T-helper 2 cell treated with Interferon-gamma antibody and Interleukin-4, amounts not matched to agents 100 ng/mL and 5 ng/mL, for 36 hours (primary cell): ENCODE data around the gene OR6N1. TPM values are rescaled to one million over a fixed set of nuclear protein-coding genes. Genes with fewer than 3 reads are reported as not detected.

Experiments used
- intact Hi-C: fragments of 100-400 bp; cut with micrococcal nuclease; formaldehyde crosslinking; loops from one replicate; pipeline ENCODE4 v1.15.1; 2023
- total RNA-seq: library from RNA; stranded (reverse); gene quantifications from 2 replicates; pipeline ENCODE4 v1.2.3, GENCODE V29; 2022

The OR6N1 gene, protein sequence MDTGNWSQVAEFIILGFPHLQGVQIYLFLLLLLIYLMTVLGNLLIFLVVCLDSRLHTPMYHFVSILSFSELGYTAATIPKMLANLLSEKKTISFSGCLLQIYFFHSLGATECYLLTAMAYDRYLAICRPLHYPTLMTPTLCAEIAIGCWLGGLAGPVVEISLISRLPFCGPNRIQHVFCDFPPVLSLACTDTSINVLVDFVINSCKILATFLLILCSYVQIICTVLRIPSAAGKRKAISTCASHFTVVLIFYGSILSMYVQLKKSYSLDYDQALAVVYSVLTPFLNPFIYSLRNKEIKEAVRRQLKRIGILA
- total RNA-seq = not detected in 2 replicates

DNA sequence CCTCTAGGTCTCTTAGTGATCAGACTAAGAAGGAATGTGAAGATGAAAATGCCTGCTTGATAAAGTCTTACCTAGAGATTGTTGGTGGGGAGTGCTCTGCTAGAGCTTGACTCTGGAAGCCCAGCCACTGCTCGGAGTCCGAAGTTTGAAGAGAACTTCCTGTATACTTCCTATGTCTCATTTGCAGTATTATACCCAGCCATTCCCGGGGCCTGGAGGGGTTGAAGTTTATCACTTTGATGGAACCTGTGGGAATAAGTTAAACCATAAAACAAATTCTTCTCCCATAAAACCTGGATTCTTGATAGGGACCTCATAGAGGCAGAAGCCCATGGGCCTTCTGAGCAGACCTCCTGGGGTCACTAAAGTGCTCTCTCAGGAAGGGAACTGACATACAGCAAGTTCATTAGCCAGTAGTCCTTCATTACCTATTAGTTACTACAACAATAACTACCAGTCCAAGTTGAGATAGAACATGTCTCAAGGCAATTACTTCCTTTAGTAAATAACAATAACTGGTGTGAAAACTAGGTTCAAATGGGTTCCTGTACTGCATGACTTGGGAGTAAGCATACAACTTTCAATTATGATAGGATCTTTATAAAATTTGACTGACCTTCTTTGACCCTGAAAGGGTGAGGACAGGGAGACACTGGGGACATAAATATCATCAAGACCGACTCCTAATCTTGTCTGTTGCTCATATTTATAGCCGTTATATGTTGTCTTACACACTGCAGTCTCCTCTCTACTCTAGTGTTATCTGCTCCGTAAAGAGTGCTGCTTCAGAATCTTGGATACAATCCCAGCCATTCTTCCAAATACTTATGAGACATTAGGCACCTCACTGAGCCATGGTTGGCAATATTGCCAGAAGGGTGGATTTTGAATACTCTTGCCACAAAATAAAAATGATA is at the start of gene OR6N1:
OR6N1 (minus strand) TSS at position 246 of the 917 bp plus-strand sequence. CDS start 5,513 bp downstream, outside the sequence.
- intact Hi-C loops = no loop called here

GRCh38 chr1:158821723-158822122 is 49.7 kb upstream of the OR6N1 start:
- intact Hi-C loops = no loop called here

- intact Hi-C loops = loop anchor here (1.0 kb wide), 4 partner anchors 13 to 258 kb away; partner anchors contain the start of gene IFI16
These were observed 47.8 kb upstream of the OR6N1 start for GRCh38 chr1:158819461-158820443.

- intact Hi-C loops = loop anchor here (1.0 kb wide), 4 partner anchors 13 to 258 kb away; partner anchors contain the start of gene IFI16
These were observed 47.0 kb upstream of the OR6N1 start for GRCh38 chr1:158818975-158819431.

DNA sequence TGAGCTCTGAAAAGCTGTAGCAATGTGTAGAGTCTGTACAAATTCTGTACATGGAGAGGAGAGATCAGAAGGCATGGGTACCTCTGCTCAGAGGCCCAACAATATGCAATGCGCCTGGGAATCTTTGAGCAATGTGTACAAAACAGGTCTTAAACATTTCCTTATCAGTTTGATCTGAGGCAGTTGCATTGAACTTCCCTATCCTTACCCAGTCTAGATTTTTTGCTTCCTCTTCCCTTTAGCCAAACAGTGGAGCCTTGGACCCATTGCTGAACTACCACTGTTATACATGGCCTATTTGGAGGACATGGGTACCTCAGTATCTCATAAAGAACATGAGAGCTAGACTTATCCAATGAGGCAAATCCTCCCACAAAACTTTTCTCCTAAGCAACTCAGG is 46.6 kb upstream of the OR6N1 start:
- intact Hi-C loops = no loop called here

DNA sequence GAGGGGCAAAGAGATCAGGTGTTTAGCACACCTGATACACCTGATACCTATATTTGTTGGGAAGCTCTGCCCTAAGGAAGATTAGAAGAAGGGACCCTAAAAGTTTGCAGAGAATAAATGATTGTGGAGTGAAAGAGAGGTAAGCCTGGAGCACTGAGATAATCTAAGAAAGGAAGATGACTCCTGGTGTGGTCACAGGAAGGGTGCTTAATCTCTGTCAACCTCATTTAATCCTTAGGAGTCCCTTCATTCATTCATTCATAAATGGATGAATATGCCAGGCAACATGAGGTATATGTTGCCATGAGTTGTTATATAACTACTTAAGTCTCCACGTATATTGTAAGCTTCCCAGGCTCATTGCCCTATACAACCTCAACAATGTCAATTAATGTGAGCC is 43.0 kb upstream of the OR6N1 start:
- intact Hi-C loops = no loop called here

- intact Hi-C loops = no loop called here
These were observed 41.2 kb upstream of the OR6N1 start for GRCh38 chr1:158813164-158813563.

GRCh38 chr1:158812336-158812735 is 40.3 kb upstream of the OR6N1 start:
- intact Hi-C loops = no loop called here

DNA sequence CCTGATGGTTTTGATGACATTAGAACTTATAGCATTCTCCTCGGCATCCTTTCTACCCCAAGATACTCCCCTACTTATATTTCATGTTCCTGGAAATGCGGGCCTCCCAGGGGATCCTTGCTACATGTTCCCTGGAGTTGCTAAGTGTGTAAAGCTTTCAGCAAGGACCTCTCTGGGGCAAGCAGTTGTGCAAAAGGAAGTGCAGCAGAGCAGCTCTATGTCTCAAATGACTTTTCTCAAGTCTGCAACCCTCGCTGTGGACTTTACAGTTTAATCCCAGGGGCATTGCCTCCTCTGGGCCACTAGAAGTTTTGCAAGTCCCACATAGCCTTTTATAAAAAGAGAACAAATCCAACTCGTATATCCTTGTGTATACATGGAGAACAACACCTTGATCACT is 38.3 kb upstream of the OR6N1 start:
- intact Hi-C loops = no loop called here

GRCh38 chr1:158809862-158810261 is 37.9 kb upstream of the OR6N1 start:
- intact Hi-C loops = no loop called here

DNA sequence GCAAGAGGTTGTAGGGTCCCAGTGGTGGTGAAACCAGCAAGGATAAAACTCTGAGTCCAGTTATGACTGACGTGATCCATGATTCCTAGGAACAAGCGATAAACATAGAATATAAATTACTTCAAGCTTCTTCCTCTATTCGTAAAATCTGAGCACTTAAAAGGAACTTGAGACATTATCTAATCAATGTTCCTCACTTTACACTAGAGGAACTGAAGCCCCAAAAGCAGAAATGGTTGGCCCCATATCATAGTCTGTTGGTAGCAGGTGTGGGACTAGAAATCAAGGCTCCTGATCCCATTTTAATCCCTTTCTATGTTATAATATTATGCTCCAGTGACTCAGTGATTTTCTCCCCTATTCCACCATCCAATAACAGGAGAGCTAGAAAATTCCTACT is 37.3 kb upstream of the OR6N1 start:
- intact Hi-C loops = no loop called here

GRCh38 chr1:158806916-158807536 is 35.0 kb upstream of the OR6N1 start:
- intact Hi-C loops = no loop called here

DNA sequence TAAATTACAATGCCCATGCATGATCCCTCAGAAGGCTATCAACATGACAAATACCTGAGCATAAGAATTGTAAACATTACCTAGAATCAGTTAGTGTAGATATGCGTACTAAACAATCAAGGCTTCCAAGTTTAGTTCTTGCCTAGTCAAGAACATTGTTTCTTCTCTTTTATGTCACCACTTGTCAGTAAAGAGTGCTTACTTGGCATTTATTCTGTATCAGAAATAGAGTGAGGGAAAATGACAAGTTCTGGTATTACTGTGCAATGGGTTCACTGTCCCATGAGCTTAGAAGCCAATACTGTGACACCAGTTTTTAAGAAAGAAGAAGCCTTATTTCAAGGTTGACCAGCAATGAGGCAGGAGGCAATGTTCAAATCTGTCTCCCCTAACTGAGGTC is 31.7 kb upstream of the OR6N1 start:
- intact Hi-C loops = no loop called here

DNA sequence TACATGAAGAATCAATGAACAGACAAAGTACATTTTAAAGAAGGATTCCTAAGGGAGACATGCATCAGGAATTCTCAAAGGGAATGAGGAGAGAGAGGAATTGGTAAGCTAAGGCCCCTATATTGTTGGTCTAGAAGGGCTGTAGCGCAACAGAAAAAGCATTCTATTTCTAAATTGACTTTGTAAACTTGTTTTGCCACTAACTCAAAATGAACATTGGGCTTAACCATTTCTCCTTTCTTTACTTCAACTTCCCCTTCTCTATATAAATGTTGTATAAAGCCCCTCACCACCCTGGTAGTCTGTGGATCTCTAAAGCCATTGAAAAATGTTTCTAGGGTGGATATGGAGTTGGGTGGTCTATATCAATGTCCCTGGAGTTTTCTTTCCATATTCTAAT is 29.4 kb upstream of the OR6N1 start:
- intact Hi-C loops = no loop called here

GRCh38 chr1:158800526-158800925 is 28.5 kb upstream of the OR6N1 start:
- intact Hi-C loops = no loop called here

DNA sequence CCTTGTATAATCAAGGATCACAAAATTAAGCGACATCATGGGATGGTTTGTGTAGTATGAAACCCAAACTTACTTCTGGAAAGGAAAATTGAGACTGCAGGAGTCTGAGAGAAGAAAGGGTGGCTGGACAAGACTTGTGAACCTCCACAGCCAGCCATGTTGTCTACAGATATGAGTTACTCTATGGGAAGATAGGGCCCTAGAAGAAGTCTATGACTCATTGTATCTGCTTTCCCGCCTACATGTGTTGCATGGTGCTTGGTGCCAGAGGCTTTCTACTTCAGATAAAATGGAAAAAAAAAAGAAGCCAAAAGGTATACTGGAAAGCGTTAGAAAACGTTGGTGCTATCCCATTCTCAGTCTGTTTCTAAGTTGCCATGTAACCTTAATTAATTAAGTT is 27.7 kb upstream of the OR6N1 start:
- intact Hi-C loops = no loop called here

- intact Hi-C loops = no loop called here
These were observed 26.5 kb upstream of the OR6N1 start for GRCh38 chr1:158798531-158798930.

DNA sequence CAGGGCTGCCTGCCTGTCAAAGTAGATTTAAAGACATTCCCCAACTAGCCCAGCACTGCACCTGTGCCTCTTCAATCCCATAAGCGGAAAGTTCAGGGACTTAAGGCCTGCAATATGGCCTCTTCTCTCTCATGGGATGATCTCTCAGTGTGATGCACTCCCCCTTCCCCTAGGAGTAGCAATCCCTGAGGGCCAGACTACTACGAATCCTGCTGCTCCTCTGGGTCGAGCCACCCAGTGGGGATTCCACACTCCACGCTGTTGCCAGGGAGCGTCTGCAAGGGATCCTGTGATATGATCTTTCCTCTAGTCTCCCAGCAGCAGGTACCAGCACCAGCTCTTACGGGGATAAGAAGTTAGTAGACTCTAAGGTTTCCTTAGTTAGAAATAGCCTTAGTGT is 22.3 kb upstream of the OR6N1 start:
- intact Hi-C loops = loop anchor here (5.0 kb wide), 1 partner anchor 278 kb away; no protein-coding TSS in a partner anchor

DNA sequence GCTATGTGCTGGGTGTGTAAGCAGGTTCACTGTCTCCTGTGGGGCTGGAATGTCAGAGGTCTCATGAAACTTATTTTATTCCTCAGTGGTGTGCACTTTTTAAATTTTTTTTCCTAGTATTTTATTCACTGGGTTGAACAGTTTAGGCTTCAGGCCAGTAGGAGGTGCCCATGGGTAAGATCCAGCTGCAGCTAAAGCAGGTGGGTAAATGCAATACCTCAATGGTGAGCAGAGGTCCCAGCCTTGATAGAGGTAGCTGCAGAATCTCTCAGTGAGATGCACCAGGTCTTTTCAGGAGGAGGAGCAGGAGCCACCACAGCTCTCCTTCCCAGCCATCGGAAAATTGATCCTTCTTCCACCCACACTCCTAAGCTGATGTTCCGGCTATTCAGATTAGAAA is 21.6 kb upstream of the OR6N1 start:
- intact Hi-C loops = loop anchor here (1.0 to 5.0 kb wide), 2 partner anchors 205 to 279 kb away; no protein-coding TSS in a partner anchor

- intact Hi-C loops = no loop called here
These were observed 9.1 kb upstream of the OR6N1 start, which contains the start of gene OR6N2 for GRCh38 chr1:158781104-158781503. TSS of gene OR6N2 (minus strand) at chr1:158781204. CDS start at chr1:158777635, 3,569 bp downstream.
